HuH-7.5 (cell line): ENCODE data around the gene INPP5A.

Experiments
- DNase-seq: peaks from one replicate; pipeline ENCODE4 v3.0.0; 2011; ENCODE audit warnings: low spot score

Gene INPP5A

DNA sequence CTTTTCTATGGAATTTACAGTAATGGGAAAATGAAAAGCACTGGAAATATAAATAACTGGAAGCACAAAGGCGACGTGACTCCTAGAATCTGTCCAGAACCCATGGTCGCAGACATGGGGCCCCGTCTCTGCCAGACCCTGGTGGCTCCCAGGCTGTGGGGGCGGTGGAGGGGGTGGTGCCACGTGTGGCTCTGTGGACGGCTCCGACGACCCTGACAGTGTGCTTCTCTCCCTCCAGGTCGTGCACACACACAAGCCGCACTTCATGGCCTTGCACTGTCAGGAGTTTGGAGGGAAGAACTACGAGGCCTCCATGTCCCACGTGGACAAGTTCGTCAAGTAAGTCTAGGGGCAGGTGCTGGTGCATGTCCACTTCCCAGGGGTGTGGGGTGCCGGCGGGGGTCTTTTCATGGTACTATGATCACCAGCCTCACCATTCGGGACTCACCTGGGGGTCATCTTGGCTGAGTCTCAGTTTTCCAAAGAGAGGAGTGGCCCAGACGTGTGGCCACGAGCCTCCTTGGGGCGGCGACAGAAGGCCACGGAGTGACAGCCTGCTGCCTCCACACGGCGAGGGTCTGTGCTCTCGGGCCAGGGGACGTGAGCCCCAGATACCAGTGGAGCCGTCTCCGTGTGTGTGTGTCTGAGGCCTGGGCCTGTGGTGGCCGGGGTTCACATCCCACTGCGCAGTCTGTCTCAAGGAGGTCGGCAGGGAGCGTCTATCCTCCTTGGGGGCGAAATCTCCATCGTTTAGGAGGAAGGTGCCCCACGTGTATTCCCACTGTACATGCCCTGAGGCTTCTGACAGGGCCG lies 108.2 kb downstream of the INPP5A start:
- no peak for DNase-seq

DNA sequence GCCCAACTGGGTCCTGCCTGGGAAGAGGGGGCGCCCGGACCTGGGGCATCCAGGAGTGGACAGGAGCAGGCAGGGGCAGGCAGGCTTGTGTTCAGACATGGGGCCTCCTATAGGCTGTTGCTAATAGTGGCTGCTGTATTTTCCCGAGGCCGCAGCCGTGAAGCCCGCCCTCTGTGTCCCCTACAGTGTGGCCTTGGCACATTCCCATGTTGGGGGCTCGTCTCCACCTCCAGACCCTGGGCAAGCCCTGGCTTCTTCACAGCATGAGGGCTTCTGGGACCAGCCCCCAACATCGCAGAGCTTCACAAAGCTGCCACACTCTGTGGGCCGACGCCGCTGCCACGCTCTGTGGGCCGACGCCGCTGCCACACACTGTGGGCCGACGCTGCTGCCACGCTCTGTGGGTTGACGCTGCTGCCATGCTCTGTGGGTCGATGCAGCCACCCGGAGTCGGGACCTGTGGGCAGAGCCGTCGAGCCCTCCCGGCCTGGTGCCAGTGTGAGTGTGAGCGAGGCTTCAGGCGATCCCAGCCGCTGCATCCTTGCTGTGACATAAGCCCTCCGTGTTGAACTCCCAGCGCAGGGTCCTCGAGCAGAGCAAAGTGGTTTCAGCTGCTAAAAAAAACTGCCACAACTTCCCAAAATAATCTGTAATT lies 109.0 kb downstream of the INPP5A start:
- DNase-seq: no peak

DNA sequence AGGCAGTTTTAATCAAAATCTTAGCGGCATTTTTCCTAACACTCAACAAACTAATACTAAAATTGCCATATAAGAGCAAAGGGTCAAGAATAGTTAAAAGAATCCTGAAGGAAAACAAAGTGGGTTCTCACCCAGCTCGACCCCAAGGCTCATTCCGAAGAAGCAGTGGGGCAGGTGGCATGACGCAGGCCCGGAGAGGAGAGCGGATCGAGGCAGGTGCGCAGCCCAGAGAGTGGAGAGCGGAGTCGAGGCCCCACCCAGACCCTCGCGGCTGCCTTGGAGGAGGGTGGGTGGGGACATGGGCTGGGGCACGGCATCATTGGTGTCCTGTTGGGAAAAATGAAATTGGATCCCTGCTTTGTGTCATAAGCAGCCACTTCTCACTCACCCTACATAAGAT lies 109.8 kb downstream of the INPP5A start:
- DNase-seq: no peak

DNA sequence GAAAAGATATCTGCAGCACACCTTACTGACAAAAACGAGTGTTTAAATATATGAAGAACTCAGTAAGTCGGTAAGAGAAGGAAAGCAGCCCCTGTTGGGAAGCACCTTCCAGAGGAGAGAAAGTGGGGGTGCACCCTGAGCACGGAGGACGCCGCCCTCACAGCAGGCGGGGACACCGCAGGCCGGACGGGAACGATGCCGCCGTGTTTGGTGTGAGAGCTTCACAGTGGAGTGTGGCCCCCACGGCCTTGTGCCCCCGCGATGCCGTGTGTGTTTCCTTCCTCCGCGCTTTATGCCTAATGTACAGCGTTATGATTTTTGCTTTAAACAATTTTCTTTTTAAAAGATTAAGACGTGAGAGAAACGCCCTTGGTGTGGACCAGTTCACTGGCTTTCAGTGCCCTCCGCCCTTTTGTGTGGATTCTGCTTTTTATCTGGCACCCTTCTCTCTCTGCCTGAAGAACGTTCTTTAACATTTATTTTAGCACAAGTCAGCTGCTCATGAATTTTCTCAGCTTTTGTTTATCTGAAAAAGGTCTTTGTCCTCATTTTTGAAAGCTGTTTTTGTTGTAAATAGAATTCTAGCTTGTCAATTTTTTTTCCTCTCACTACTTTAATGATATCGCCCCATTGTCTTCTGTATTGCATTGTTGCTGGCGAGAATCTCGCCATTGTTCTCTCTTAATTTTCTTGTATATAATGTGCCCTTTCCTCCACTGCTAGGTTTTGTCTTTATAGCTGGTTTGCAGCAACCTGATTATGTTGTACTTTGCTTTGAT lies 110.7 kb downstream of the INPP5A start:
- no peak for DNase-seq

DNA sequence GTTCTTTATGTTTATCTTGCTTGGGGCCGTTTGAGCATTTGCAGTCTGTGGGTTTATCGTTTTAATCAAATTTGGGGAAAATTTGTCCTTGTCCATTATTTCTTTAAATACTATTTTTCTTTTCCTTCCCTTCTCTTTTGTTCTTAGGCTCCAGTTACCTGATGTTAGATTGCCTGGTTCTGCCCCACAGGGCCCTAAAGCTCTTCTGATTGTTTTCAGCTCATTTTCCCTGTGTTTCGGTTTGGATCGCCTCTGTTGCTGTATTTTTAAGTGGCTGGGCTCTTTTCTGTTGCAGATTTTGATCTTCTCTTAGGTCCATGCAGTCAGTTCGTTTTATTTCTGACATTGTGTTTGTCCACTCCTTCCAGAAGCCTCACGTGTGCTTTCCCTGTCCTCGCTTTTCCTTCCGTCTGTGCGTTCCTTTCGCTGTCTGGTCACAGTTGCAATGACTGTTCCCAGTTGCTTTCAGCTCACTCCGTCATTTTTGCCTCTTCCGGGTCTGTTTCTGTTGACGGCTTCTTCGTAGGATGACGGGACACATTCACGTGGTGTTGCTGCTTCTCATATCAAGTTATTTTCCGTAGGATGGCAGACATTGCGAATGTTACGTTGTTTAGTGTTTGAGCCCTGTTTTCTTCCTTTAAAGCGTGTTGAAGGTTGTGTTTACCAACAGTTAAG lies 111.4 kb downstream of the INPP5A start:
- no peak for DNase-seq

DNA sequence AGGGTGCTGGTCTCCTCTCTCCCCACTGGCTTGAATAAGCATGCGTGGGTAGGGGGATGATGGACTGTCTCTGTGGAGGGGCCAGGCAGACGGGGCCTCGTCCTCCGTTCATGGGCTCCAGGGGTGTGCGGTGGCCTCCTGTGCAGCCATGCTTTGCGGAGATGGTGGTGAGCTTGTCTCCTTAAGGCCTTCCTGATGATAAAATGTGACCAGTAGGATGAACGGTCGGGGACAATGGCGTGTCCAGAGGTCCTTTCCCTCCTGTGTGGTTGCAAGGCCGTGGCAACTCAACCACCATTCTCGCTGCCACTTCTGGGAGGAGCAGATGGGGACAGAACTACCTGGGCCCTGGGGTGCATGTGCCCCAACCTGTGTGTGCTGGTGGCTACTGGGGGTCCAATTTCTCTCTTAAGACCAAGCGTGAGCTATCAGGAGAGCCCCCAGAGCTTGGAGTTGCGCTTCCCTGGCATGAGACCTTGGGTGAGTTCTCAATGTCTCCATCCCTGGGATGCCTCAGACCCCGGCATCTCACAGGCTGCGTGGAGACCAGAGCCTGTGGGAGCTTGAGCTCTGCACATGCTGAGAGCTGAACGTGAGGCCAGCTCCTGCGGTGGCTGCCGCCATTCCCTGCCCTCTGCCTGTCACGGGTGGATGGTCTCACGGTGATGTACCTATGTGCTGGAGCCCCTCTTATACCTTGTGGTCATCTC lies 112.2 kb downstream of the INPP5A start:
- DNase-seq: no peak

DNA sequence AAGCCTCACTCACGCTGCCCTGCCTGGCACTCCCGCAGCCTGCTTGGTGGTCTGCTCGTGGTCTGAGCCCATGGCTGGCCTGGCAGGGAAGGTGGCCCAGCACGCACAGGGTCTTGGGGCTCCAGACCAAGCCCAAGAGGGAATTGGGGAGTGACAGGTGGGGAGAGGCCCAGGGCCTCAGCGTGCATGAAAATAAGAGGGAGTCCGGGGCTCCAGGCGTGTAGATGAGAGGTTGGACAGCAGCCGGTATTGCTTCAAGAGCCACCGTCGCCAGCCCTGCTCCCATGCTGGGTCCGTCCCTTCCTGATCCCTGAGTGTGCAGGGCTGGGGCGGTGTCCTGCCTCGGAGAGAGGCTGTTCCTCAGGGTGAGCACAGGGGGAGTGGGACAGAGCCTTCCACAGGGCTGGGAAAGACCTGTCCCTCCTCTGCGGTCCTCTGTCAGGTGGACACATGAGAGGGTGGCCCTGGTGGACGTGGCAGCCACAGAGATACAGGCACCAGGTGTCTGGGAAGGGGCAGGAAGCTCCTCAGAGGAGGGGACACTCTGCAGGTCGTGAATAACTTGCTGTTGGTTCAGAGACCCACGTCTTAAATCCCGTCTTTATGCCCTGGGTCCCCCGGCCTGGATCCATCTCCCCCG lies 113.1 kb downstream of the INPP5A start:
- no peak for DNase-seq

DNA sequence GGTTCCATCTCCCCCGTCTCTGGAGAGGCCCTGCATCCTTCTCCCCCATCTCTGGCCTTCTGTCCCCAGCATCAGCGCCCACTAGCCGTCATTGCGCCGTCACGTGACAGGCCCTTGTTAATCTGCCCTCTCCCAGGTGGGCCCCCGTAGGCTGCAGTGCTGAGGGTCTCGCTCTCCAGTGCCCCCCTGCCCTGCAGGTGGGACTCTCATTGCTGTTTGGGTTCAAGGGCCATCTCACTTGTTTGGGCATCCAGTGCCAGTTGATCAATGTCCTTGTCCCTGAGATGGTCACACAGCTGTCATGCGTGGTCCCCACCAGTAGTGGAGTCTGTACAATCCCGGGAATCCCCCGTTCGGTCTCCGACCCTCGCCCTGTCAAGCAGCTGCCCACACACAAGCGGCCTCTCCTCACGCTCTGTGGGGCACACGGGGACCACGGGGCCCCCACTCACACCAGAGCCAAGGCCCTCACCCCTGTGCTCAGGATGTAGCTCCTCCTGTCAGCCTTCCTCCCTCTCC lies 114.0 kb downstream of the INPP5A start:
- DNase-seq: no peak

DNA sequence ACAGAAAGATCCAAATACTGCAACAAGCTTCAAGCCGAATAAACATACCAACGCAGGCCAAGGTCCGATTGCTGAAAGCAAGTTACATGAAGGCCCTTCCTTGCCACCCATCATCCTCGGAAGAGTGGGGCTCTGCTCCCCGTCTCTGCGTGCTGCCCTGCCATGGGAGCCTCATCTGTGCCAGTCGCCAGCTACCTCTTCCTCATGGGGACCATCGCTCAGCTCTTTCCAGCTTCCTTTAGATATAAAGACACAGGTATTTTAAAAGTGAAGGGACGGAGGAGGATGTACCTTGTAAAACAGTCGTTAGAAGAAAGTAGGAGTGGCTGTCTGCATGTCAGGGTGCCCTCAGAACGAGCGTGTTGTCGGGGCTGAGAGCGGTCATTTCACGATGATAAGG lies 114.9 kb downstream of the INPP5A start:
- DNase-seq: no peak

DNA sequence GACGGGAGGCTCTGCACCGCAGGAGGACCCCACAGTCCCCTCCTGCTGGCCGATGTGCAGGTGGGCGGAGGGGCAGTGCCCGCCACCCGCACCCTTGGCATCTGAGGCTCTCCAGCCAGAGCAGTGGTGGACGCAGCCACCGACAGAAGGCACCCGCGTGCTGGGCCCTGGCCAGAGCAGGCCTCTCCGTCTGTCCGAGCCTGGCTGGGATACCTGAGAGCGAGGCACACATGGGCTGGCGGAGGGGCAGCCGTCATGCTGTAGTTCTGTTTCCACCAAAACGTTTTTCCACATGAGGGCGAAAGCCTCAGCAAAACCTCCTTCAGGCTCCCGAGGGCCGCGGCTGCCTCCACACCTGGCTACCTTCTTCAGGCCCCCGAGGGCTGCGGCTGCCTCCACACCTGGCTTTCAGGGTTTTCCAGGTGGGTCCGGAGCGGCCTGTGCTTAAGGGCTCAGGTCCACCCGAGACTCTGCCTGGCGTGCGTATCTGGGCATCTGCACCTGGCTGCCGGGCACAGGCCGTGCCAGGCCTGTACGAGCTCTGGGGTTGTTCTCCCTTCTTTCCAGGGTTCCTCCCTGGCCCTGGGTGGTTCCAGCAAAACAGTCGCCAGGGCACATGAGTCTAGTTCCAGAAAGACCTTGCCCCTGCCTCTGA lies 115.5 kb downstream of the INPP5A start:
- no peak for DNase-seq

DNA sequence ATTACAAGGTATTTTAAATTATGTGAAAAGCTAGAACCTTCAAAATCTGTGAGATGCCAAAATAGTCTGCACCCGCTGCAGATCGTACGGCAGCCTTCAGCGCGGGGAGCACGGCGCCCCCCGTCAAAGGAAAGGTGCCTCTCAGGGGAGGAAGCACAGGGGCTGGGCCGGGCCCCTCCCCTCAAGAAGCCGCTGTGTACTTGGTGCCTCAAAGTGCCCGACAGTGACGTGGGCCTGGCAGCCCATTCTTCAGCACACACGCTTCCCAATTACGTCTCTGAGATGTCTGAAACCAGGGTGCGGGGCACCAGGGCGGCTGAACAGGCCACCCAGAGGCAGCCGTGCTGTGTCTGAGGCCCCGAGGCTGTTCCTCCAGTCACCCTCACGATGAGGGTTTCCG lies 116.1 kb downstream of the INPP5A start:
- no peak for DNase-seq

DNA sequence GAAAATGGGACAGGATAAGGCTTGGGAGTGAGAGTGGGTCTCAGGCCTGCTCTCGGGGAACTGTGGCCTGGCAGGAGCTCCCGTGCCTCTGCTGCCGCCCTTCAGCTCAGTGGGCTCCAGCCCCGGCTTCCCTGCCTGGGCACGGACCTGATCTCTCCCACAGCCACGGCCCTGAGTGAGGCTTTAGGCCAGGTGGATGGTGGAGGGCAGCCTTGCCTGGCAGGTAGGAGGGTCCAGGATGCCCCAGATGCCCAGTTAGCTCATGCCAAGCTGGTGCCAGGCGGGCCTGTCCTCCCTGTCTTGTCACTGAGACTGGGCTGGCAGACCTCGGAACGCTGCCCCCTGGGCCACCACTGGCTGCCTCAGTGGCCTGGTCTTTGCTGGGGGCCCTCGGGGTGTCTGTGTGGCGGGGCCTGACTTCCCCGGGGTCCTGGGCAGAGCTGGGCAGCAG lies 116.6 kb downstream of the INPP5A start:
- no peak for DNase-seq

DNA sequence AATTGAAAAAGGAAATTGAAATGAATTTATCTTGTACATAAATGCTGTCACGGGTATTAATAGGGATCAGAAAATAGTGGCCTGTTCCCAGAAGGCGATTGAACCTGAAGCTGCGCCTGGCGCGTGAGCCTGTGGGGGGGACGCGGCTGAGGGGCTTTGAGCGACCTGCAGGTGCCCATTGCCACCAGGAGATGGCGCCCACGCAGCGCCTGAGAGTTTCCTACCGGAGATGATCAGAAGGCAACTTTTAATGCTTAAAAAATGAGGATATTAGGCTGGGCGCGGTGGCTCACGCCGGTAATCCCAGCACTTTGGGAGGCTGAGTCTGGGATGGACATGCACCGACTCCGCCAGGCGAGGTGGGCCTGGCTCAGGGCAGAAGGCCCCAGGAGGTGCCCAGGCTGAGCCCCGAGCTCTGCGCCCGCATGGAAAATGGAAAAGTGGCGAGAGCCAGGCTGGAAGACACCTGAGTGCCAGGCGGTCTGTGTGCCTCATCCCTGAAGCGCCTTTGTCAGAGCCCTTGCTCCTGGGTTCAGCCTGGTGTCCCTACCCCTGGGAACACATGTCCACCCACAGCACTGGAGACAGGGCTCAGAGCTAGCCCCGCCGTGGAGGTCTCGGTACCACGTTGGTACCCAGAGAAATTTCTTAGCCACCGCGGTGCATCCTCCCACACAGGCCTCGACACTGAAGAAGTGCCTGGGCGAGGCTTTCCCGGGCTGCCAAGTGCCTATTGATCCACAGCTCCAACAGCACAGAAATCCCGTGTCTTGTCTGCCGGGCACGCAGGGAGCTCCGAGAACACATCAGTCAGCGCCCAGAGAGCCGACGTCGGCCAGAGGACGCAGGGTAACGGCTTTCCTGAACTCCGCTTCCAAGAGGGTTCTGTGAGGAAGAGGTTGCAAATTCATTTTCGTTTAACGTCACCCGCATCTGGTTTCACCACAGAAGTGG lies 117.4 kb downstream of the INPP5A start:
- peak; percentile 86 for DNase-seq

DNA sequence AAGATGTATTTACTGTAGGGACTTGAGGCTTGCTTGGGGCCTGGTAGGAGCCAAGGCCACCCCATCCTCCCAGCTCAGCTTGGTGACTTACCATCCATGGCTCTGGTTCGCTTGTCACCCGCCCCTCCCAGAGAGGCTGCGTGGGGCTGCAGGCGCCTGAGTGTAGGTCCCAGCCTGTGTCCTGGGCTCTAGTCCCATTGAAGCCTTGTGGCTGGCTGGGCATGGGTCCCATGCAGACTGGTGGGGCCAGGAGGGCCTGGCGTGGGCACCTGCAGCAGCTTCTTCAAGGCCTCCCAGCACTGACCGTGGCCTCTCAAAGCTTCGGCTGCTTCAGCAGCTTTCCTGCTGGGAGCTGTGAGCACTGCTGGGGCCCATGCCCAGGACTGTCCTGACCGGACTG lies 118.1 kb downstream of the INPP5A start:
- DNase-seq: no peak

DNA sequence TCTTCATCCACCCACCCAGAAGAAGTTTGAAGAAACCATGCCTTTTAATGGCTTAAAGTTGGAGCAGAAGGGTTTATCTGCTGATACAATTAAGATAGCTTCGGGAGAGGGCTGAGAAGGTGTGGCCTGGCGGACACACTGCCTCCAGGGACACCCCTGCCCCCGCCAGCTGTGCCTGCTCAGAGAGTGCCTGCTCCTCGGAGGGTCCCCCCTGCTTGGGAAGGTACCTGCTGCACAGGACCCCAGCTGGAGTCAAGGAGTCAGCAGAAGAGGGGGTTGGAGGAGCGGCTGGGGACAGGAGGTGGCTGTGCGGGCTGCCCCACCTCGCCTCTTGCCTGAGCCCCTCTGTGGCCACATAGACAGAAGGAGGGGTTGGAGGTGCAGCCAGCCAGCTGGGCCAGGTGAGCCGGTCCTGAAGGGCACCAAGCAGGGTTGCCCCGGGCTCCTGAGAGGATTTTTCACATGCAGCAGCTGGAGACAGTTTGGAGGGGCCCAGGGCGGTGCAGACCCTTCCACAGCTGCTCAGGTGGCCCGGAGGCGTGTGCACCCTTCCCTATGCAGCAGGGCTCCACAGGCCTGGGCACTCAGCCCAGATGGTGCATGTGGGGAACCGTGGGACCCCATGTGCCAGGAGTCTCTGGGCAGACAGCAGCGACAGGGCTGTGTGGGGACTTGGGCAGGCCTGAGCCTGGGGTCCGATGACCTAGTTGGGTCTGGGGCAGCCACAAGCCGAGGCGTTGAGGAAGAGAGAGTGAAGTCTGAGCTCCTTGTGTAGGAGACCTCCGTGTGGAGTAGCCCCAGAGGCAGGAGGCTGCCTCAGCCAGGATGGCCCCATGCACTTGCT lies 118.9 kb downstream of the INPP5A start:
- DNase-seq: no peak

DNA sequence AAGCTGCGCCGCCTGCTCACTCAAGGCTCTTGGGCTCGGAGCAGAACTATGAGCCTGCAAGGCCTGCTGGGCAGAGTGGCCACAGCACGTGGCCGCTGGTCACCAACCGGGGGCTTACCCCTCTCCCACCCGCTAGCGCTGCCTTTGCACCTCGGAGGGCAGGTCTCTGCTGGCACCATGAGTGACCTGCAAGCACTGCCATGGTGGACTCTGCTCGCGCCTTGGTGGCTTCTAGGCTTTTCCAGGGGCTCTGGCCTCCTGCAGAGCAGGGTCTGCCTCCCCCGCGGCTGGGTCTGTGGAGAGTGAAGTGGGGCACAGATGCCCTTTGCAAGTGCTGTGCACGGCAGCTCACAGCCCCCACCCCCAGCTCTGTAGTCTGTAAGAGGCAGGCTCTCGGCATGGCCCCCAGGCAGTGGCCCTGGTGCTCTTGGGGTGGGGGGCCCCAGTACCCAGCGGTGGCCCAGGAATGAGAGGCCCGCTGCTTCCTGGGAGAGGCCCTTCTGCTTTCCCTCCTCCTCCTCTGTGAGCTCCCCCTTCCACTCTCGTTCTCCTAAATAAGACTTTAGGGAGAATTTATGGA lies 119.6 kb downstream of the INPP5A start:
- DNase-seq: no peak

DNA sequence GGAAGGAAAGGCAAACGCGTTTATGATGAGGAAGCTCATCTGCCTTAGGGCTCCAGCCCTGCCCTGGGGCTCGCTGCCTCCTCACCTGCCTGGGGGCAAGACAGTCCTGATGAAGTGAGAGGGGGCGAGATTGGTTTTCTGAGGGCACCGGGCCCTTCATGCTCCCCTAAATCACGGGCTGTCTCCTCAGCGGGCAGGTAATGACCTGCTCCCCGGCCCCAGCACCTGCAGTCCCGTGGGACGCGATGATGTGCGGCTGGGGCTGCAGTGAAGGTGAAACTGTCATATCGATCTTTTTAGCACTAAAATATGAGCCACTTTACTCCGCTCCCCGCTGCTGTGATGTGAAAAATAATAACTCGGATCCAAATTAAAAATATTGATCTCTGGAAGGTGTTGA lies 120.2 kb downstream of the INPP5A start:
- DNase-seq: no peak
